WTC11 (cell line): ENCODE results near the gene LIFR. TPM values are rescaled to one million over a fixed set of nuclear protein-coding genes. Genes with fewer than 3 reads are reported as not detected.

Source experiments
- ATAC-seq: fragments of 200-7000 bp; cut with Tn5 transposase; 2 replicates; pipeline ENCODE4 v1.10.0; 2021; ENCODE audit warnings: mild to moderate bottlenecking, moderate library complexity
- CTCF ChIA-PET: fragments of 300-600 bp; sonication (Branson Sonifier 250); formaldehyde crosslinking; loops from one replicate; lab custom pipeline; 2021; ENCODE audit warnings: antibody characterized with exemption; lab: Charles Lee
- POLR2A ChIA-PET: fragments of 350-600 bp; sonication (Branson Sonifier 250); formaldehyde crosslinking; loops from one replicate; lab custom pipeline; 2021; ENCODE audit warnings: antibody characterized with exemption; lab: Charles Lee
- DNase-seq: peaks from one replicate; pipeline ENCODE4 v3.0.0; 2021; ENCODE audit warnings: low spot score
- H3K27ac Mint-ChIP-seq: 2 replicates; pipeline ENCODE4 v1.8.0; 2021; ENCODE audit warnings: mixed read lengths
- H3K27me3 Mint-ChIP-seq: 2 replicates; pipeline ENCODE4 v1.8.0; 2021; ENCODE audit warnings: low read depth, mild to moderate bottlenecking, moderate library complexity, mixed read lengths
- H3K36me3 Mint-ChIP-seq: 2 replicates; pipeline ENCODE4 v1.8.0; 2021; ENCODE audit warnings: mixed read lengths
- H3K4me1 Mint-ChIP-seq: 2 replicates; pipeline ENCODE4 v1.8.0; 2022; ENCODE audit warnings: mixed read lengths
- H3K4me3 Mint-ChIP-seq: 2 replicates; pipeline ENCODE4 v1.8.0; 2021; ENCODE audit warnings: mild to moderate bottlenecking, moderate library complexity, mixed read lengths
- H3K9me3 Mint-ChIP-seq: 2 replicates; pipeline ENCODE4 v1.8.0; 2021; ENCODE audit warnings: mixed read lengths
- CREM ChIP-seq: sonication (generic); formaldehyde crosslinking; IDR thresholded peaks from 2 replicates; pipeline ENCODE4 v1.8.1; 2022; ENCODE audit warnings: mild to moderate bottlenecking, missing genetic modification reagents, moderate library complexity
- FOXK1 ChIP-seq: sonication (generic); formaldehyde crosslinking; IDR thresholded peaks from 2 replicates; pipeline ENCODE4 v1.8.0; 2022; ENCODE audit warnings: mild to moderate bottlenecking, moderate library complexity, missing genetic modification reagents
- FOXP1 ChIP-seq: sonication (generic); formaldehyde crosslinking; IDR thresholded peaks from 2 replicates; pipeline ENCODE4 v1.8.0; 2022; ENCODE audit warnings: missing genetic modification reagents, mild to moderate bottlenecking, moderate library complexity, borderline replicate concordance
- GABPB1 ChIP-seq: sonication (generic); formaldehyde crosslinking; IDR thresholded peaks from 2 replicates; pipeline ENCODE4 v1.8.1; 2023; ENCODE audit warnings: mild to moderate bottlenecking, missing genetic modification reagents
- IRF1 ChIP-seq: sonication (generic); formaldehyde crosslinking; IDR thresholded peaks from 2 replicates; pipeline ENCODE4 v1.8.0; 2023; ENCODE audit warnings: missing genetic modification reagents
- IRF2 ChIP-seq: sonication (generic); formaldehyde crosslinking; IDR thresholded peaks from 2 replicates; pipeline ENCODE4 v1.8.0; 2022; ENCODE audit warnings: low read depth, missing genetic modification reagents, borderline replicate concordance
- MYBL2 ChIP-seq: sonication (generic); formaldehyde crosslinking; IDR thresholded peaks from 2 replicates; pipeline ENCODE4 v1.8.1; 2023; ENCODE audit warnings: mild to moderate bottlenecking, moderate library complexity, missing genetic modification reagents
- NFYB ChIP-seq: sonication (generic); formaldehyde crosslinking; conservative IDR thresholded peaks from 2 replicates; pipeline ENCODE4 v1.8.0; 2022; ENCODE audit warnings: low read depth, missing genetic modification reagents
- NR1H2 ChIP-seq: sonication (generic); formaldehyde crosslinking; IDR thresholded peaks from 2 replicates; pipeline ENCODE4 v1.9.0; 2021; ENCODE audit warnings: mild to moderate bottlenecking, moderate library complexity, missing genetic modification reagents
- RELA ChIP-seq: sonication (generic); formaldehyde crosslinking; IDR thresholded peaks from 2 replicates; pipeline ENCODE4 v1.8.1; 2022; ENCODE audit warnings: missing genetic modification reagents, mild to moderate bottlenecking, borderline replicate concordance
- TCF7 ChIP-seq: sonication (generic); formaldehyde crosslinking; IDR thresholded peaks from 2 replicates; pipeline ENCODE4 v1.8.0; 2022; ENCODE audit warnings: mild to moderate bottlenecking, low read depth, missing genetic modification reagents, moderate library complexity
- TEAD4 ChIP-seq: sonication (generic); formaldehyde crosslinking; IDR thresholded peaks from 2 replicates; pipeline ENCODE4 v1.8.0; 2022; ENCODE audit warnings: mild to moderate bottlenecking, missing genetic modification reagents
- USF1 ChIP-seq: sonication (generic); formaldehyde crosslinking; IDR thresholded peaks from 2 replicates; pipeline ENCODE4 v1.8.0; 2022; ENCODE audit warnings: mild to moderate bottlenecking, missing genetic modification reagents
- ZNF219 ChIP-seq: sonication (generic); formaldehyde crosslinking; IDR thresholded peaks from 2 replicates; pipeline ENCODE4 v1.8.0; 2023; ENCODE audit warnings: missing genetic modification reagents, mild to moderate bottlenecking, borderline replicate concordance
- ZNF263 ChIP-seq: sonication (generic); formaldehyde crosslinking; IDR thresholded peaks from 2 replicates; pipeline ENCODE4 v1.8.1; 2022; ENCODE audit warnings: low read depth, mild to moderate bottlenecking, moderate library complexity, missing genetic modification reagents
- ZNF396 ChIP-seq: fragments of 250-450 bp; sonication (Bioruptor Pico); IDR thresholded peaks from 2 replicates; pipeline ENCODE4 v1.8.0; 2021; ENCODE audit warnings: mild to moderate bottlenecking, moderate library complexity, borderline replicate concordance
- ZNF532 ChIP-seq: fragments of 250-450 bp; sonication (Bioruptor Pico); IDR thresholded peaks from 2 replicates; pipeline ENCODE4 v1.9.0; 2021; ENCODE audit warnings: mild to moderate bottlenecking, borderline replicate concordance
- ZNF671 ChIP-seq: fragments of 250-450 bp; sonication (Bioruptor Pico); IDR thresholded peaks from 2 replicates; pipeline ENCODE4 v1.8.0; 2021; ENCODE audit warnings: mild to moderate bottlenecking
- total RNA-seq: library from RNA; stranded (reverse); gene quantifications from 3 replicates; pipeline ENCODE4 v1.2.3, GENCODE V29; 2021
- TF ChIP-seq, protein P1 (sequence below): sonication (generic); formaldehyde crosslinking; IDR thresholded peaks from 2 replicates; pipeline ENCODE4 v1.8.1; 2022; ENCODE audit warnings: mild to moderate bottlenecking, moderate library complexity, missing genetic modification reagents
- TF ChIP-seq, protein P2 (sequence below): sonication (generic); formaldehyde crosslinking; IDR thresholded peaks from 2 replicates; pipeline ENCODE4 v1.8.1; 2023; ENCODE audit warnings: mild to moderate bottlenecking, missing genetic modification reagents, borderline replicate concordance
- TF ChIP-seq, protein P3 (sequence below): fragments of 250-450 bp; sonication (Bioruptor Pico); IDR thresholded peaks from 2 replicates; pipeline ENCODE4 v2.1.2; 2022; ENCODE audit warnings: mild to moderate bottlenecking, moderate library complexity

LIFR gene
- total RNA-seq, 1 experiment from 2014 or later = 14.4 TPM

DNA sequence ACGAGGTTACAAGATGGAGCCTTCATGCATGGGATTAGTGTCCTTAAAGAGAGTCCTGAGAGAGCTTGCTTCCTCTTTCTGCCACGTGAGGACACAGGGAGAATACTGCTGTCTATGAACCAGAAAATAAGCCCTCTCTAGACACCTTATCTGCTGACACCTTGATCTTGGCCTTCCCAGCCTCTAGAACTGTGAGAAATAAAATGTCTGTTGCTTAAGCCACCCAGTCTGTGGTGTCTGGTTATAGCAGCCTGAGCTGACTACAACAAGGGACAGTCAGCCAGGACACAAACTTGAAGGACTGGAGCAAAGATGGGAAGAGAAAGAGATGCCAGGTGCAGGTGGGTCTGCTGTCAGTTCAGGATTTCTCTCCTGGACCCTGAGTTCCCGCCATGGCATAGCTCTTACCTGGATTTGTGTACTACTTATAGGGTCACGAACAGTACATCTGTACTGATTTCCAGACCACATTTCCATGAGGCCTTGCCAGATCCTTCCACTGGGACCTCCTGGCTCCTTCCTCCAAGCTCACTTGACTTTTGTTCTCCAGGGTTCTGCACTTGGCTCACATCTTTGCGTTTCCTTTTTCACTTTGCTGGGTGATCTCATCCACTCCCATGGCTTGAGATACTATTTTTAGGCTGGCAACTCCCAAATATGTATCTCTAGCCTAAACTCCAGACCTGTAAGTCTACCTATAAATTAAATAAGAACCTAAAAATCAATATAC lies 44.9 kb upstream of the LIFR start:
- no peak for DNase-seq
- Mint-ChIP-seq H3K27ac (no peak overlapping the region), H3K4me3 (no peak overlapping the region), H3K9me3 (peaks cover 23% of the 10 kb centered on the region), H3K27me3 (no peaks in the 10 kb centered on the region), H3K36me3 (no peaks in the 10 kb centered on the region), H3K4me1 (peaks cover 33% of the 10 kb centered on the region)
- ChIA-PET POLR2A (no interaction called here), CTCF (interaction anchor here (1.7 kb wide), 1 partner anchor 160 kb away, joined by 5 read pairs; no protein-coding TSS in a partner anchor)
- TF ChIP-seq ZNF263 (CRISPR knock-in tag) (no peak), NR1H2 (CRISPR knock-in tag) (no peak), ZNF396 (CRISPR knock-in tag) (no peak), ZNF671 (CRISPR knock-in tag) (no peak), FOXP1 (CRISPR knock-in tag) (no peak), NFYB (CRISPR knock-in tag) (no peak), RELA (CRISPR knock-in tag) (no peak), CREM (CRISPR knock-in tag) (no peak), USF1 (CRISPR knock-in tag) (no peak), MYBL2 (CRISPR knock-in tag) (no peak), TCF7 (CRISPR knock-in tag) (no peak), TEAD4 (CRISPR knock-in tag) (no peak), ZNF219 (CRISPR knock-in tag) (no peak)
- TF ChIP-seq, protein P1, sequence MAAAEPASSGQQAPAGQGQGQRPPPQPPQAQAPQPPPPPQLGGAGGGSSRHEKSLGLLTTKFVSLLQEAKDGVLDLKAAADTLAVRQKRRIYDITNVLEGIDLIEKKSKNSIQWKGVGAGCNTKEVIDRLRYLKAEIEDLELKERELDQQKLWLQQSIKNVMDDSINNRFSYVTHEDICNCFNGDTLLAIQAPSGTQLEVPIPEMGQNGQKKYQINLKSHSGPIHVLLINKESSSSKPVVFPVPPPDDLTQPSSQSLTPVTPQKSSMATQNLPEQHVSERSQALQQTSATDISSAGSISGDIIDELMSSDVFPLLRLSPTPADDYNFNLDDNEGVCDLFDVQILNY (CRISPR knock-in tag) = no peak
- no peak for ATAC-seq

DNA sequence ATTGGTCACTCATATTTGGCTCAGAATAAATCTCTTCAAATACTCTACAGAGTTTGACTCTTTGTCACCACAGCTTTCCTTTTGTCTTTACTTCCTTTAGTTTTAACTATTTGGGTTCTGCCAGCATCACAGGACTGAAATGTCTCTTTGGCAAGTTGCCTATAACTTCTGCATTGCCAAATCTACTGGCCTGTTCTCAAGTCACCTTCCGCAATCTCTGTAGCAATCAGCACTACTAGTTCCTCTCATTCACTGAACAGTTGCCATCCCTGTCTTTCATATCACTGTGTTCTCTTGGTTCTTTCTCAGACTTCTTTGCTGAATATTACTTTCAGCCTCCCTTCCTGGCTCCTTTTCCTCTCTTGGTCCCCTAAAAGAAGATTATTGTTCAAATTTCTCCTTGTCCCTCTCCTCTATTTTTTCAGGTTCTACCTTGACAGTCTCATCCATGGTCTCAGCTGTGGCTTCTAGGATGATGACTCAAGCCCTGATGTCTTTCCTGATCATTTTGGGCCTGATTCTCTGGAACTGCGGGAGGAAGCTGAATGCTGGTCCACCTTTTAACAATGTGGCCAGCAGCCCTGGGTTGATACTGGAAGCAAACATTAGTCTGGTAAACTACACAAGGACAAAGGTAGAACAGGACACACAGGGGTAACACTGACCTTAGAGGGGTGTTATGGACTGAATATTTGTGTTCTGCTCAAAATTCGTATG lies 44.0 kb upstream of the LIFR start:
- H3K4me1 Mint-ChIP-seq = peaks cover 29% of the 10 kb centered on the region
- H3K36me3 Mint-ChIP-seq = no peaks in the 10 kb centered on the region
- no peaks in the 10 kb centered on the region for H3K27me3 Mint-ChIP-seq
- no peak overlapping the region for H3K27ac Mint-ChIP-seq
- H3K9me3 Mint-ChIP-seq = peaks cover 23% of the 10 kb centered on the region
- no peak for ATAC-seq
- POLR2A ChIA-PET = no interaction called here
- DNase-seq = no peak
- CTCF ChIA-PET = no interaction called here
- no peak overlapping the region for H3K4me3 Mint-ChIP-seq
- TF ChIP-seq ZNF219 (CRISPR knock-in tag) (no peak), GABPB1 (no peak), IRF1 (no peak), IRF2 (no peak), FOXK1 (CRISPR knock-in tag) (no peak), ZNF532 (CRISPR knock-in tag) (no peak)
- TF ChIP-seq, protein P2, sequence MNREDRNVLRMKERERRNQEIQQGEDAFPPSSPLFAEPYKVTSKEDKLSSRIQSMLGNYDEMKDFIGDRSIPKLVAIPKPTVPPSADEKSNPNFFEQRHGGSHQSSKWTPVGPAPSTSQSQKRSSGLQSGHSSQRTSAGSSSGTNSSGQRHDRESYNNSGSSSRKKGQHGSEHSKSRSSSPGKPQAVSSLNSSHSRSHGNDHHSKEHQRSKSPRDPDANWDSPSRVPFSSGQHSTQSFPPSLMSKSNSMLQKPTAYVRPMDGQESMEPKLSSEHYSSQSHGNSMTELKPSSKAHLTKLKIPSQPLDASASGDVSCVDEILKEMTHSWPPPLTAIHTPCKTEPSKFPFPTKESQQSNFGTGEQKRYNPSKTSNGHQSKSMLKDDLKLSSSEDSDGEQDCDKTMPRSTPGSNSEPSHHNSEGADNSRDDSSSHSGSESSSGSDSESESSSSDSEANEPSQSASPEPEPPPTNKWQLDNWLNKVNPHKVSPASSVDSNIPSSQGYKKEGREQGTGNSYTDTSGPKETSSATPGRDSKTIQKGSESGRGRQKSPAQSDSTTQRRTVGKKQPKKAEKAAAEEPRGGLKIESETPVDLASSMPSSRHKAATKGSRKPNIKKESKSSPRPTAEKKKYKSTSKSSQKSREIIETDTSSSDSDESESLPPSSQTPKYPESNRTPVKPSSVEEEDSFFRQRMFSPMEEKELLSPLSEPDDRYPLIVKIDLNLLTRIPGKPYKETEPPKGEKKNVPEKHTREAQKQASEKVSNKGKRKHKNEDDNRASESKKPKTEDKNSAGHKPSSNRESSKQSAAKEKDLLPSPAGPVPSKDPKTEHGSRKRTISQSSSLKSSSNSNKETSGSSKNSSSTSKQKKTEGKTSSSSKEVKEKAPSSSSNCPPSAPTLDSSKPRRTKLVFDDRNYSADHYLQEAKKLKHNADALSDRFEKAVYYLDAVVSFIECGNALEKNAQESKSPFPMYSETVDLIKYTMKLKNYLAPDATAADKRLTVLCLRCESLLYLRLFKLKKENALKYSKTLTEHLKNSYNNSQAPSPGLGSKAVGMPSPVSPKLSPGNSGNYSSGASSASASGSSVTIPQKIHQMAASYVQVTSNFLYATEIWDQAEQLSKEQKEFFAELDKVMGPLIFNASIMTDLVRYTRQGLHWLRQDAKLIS (CRISPR knock-in tag) = no peak
- TF ChIP-seq, protein P3, sequence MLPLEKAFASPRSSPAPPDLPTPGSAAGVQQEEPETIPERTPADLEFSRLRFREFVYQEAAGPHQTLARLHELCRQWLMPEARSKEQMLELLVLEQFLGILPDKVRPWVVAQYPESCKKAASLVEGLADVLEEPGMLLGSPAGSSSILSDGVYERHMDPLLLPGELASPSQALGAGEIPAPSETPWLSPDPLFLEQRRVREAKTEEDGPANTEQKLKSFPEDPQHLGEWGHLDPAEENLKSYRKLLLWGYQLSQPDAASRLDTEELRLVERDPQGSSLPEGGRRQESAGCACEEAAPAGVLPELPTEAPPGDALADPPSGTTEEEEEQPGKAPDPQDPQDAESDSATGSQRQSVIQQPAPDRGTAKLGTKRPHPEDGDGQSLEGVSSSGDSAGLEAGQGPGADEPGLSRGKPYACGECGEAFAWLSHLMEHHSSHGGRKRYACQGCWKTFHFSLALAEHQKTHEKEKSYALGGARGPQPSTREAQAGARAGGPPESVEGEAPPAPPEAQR = no peak
